GM23248 (cell line): Measurements from ENCODE around the gene ACOT9.

Experiments used
- EZH2 ChIP-seq: fragments of 200-600 bp; sonication (generic); IDR thresholded peaks from 2 replicates; pipeline ENCODE4 v1.6.1; 2018; ENCODE audit warnings: antibody characterized with exemption, mild to moderate bottlenecking; ENCODE audit not compliant: insufficient read depth, poor library complexity, severe bottlenecking
- EZH2phosphoT487 ChIP-seq: fragments of 200-600 bp; sonication (generic); IDR thresholded peaks from 2 replicates; pipeline ENCODE4 v1.6.1; 2018; ENCODE audit warnings: antibody characterized with exemption, moderate library complexity, mild to moderate bottlenecking, low read depth; ENCODE audit not compliant: insufficient read depth

GRCh38 chrX:23749129-23749528, 6.1 kb upstream of the ACOT9 start:
- TF ChIP-seq EZH2phosphoT487 (no peak), EZH2 (no peak)
